DMS53 (cell line): Measurements from ENCODE around the gene HIC1.

Experiments
- DNase-seq: peaks from one replicate; lab custom pipeline; 2025; lab: John Stamatoyannopoulos, UW

HIC1 gene

DNA sequence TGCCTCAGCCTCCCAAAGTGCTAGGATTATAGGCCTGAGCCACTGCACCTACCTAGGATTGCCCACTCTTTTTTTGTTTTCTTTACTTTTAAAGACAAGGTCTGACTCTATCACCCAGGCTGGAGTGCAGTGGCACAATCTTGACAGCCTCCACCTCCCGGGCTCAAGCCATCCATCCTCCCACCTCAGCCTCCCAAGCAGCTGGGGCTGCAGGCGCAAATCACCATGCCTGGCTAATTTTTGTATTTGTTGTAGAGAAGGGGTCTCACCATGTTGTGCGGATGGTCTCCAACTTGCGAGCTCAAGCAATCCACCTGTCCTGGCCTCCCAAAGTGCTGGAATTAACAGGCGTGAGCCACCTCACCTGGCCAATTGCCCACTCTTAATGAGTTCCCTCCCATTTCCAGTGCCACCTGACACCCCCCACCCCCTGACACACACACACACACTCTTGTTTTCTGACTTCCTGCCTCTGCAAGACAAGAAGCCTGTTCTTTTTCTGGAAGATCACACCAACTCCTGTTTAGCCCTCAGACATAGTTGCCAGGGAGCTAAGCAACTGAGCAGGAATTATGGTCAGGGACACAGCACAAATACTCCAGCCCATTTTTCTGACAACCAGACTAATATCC lies 10.5 kb upstream of the HIC1 start:
- DNase-seq = no peak

DNA sequence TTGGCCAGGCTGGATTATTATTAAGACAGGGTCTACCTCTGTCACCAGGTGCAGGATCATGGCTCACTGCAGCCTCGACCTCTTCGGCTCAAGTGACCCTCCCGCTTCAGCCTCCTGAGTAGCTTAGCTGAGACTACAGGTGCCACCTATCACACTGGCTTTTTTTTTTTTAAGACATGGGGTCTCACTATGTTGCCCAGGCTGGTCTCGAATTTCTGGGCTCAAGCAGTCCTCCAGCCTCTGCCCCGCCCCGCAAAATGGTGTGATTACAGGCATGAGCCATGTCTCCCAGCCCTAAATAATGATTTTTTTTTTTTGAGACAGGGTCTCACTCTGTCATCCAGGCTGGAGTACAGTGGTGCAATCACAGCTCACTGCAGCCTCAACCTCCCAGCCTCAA lies 7.3 kb upstream of the HIC1 start:
- no peak for DNase-seq

GRCh38 chr17:2048805-2049204 lies 6.1 kb upstream of the HIC1 start:
- DNase-seq = no peak

DNA sequence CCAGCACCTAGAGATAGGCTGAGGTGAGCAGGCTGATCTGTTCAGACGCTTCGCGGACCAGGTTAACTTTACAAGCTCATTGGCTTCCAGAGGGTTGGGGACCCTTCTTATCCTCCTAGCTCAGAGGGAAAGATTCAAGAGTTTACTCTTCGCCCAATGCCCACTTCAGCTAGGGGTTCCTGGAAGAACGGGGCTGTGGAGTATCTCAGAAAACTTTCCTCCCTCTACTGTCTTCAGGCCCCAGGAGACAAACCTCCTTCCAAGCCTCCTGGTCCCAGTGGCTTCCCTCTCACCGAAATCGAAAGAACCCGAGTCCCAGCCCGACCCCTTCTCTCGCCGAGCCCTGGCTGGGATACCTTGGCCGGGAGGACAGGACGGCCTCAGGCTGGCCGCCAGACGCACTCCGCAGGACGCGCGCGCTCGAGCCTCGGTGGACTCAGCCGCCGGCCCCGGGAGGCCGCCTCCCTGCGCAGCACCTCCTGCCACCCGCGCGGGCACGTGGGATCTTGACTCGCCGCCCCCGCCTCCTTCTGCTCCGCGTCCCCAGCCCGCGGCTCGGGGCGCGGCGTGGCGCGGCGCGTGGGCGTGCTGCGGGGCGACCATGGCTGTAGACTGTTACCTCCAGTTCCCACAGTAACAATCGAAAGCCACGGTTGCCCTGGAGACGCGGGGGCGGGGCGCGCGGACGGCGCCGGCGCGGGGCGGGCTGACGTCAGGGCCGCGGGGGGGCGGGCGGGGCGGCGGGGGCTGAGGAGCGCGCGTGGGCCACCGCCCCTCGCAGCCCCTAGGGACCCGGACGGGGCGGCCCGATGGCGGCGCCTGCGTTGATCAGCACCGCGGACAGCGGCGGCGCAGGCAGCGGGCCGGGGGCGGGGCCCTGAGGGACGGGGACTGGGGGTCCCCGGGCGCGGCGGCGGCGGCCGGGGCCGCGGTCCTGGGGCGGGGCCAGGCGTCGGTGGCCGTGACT lies 5.3 kb upstream of the HIC1 start:
- peak; percentile 87 for DNase-seq

GRCh38 chr17:2050300-2051060 lies 4.4 kb upstream of the HIC1 start:
- peak; percentile 88 for DNase-seq

- peak; percentile 82 for DNase-seq
Measured at GRCh38 chr17:2051061-2051932, 3.6 kb upstream of the HIC1 start.

- peak; percentile 47 for DNase-seq
Measured at GRCh38 chr17:2051933-2052559, 2.9 kb upstream of the HIC1 start.

DNA sequence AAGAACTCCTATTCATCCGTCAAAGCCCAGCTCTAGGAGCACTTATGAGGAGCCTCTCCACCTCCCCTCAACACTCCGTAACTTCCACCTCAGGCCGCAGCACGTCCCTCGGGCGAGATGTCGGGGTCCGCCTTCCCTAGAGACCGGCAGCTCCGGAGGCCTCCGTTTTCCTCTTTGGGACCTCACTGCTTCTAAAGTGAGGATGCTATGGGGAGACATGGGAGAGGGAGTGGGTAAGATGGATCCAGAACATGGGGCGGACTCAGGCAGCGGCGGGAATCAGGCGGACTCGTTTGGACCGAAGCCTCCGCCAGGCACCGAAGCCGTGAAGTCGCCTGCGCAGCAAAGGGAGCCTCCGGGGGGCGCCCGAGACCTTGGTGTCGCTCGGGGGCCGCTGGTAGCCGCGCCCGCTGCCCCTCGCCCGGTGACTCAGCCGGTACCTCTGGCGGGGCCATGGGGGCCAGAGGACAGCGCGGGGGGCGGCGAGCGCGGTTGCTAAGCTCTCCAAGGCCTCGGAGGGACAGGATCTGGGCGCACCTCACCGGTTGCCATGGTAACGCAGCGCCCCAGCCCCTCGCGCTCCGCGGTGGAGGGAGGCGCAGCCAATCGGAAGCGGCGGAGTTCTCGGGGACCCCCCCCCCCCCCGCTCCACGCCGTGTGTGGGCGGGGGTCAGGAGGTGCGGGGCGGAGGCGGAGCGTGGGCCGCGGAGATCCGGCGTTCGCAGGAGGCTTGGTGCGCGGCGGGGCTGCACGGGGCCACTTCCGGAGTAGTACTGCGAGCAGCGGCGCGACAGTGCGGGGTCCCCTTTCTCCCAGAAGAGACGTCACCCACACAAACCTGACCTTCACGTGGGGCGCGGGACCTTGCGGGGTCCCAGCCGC lies 1.3 kb upstream of the HIC1 start:
- DNase-seq = peak; percentile 81

DNA sequence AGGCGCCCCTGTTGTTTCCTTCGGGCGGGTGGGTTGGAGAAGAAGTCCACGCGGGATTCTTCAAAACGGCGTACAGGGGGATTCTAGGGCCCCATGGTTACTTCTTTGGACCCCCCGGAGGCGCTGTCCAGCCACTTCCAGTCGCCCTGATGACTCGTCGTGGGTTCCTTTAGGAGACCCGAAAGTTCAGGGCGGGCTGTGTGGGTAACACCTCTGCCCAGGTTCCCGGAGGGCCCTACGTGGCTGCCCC lies 716 bp upstream of the HIC1 start:
- DNase-seq = no peak

DNA sequence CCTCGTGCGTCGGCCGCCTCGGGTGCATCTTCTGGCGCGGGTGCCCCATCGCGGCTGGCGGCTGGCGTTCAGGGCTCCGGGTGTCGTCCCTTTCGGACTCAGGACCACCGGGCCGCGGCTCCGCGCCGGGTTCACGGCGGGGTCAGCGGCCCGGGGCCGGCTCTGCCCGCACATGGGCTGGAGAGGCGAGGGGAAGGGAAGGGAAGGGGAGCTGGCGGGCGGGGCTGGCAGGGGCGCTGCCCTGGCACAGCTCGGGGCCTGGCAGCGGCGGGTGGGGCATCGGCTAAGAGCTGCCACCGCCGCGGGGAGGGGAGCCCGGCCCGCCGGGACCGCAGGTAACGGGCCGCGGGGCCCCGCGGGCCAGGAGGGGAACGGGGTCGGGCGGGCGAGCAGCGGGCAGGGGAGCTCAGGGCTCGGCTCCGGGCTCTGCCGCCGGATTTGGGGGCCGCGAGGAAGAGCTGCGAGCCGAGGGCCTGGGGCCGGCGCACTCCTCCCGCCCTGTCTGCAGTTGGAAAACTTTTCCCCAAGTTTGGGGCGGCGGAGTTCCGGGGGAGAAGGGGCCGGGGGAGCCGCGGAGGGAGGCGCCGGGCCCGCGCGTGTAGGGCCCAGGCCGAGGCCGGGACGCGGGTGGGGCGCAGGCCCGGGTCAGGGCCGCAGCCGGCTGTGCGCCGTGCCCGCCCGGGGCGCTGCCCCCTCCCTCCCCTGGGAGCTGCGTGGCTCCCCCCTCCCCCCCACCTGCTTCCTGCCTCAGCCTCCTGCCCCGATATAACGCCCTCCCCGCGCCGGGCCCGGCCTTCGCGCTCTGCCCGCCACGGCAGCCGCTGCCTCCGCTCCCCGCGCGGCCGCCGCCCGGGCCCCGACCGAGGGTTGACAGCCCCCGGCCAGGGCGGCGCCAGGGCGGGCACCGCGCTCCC lies 646 bp downstream of the HIC1 start:
- DNase-seq = peak; percentile 42

DNA sequence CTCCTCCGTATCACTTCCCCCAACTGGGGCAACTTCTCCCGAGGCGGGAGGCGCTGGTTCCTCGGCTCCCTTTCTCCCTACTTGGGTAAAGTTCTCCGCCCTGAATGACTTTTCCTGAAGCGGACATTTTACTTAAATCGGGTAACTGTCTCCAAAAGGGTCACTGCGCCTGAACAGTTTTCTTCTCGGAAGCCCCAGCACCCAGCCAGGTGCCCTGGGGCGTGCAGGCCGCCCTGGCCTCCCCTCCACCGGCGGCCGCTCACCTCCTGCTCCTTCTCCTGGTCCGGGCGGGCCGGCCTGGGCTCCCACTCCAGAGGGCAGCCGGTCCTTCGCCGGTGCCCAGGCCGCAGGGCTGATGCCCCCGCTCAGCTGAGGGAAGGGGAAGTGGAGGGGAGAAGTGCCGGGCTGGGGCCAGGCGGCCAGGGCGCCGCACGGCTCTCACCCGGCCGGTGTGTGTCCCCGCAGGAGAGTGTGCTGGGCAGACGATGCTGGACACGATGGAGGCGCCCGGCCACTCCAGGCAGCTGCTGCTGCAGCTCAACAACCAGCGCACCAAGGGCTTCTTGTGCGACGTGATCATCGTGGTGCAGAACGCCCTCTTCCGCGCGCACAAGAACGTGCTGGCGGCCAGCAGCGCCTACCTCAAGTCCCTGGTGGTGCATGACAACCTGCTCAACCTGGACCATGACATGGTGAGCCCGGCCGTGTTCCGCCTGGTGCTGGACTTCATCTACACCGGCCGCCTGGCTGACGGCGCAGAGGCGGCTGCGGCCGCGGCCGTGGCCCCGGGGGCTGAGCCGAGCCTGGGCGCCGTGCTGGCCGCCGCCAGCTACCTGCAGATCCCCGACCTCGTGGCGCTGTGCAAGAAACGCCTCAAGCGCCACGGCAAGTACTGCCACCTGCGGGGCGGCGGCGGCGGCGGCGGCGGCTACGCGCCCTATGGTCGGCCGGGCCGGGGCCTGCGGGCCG lies 1.6 kb downstream of the HIC1 start:
- peak; percentile 82 for DNase-seq

DNA sequence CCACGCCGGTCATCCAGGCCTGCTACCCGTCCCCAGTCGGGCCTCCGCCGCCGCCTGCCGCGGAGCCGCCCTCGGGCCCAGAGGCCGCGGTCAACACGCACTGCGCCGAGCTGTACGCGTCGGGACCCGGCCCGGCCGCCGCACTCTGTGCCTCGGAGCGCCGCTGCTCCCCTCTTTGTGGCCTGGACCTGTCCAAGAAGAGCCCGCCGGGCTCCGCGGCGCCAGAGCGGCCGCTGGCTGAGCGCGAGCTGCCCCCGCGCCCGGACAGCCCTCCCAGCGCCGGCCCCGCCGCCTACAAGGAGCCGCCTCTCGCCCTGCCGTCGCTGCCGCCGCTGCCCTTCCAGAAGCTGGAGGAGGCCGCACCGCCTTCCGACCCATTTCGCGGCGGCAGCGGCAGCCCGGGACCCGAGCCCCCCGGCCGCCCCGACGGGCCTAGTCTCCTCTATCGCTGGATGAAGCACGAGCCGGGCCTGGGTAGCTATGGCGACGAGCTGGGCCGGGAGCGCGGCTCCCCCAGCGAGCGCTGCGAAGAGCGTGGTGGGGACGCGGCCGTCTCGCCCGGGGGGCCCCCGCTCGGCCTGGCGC lies 2.4 kb downstream of the HIC1 start:
- DNase-seq = peak; percentile 59

- peak; percentile 79 for DNase-seq
Measured at GRCh38 chr17:2057760-2058585, 3.1 kb downstream of the HIC1 start.

DNA sequence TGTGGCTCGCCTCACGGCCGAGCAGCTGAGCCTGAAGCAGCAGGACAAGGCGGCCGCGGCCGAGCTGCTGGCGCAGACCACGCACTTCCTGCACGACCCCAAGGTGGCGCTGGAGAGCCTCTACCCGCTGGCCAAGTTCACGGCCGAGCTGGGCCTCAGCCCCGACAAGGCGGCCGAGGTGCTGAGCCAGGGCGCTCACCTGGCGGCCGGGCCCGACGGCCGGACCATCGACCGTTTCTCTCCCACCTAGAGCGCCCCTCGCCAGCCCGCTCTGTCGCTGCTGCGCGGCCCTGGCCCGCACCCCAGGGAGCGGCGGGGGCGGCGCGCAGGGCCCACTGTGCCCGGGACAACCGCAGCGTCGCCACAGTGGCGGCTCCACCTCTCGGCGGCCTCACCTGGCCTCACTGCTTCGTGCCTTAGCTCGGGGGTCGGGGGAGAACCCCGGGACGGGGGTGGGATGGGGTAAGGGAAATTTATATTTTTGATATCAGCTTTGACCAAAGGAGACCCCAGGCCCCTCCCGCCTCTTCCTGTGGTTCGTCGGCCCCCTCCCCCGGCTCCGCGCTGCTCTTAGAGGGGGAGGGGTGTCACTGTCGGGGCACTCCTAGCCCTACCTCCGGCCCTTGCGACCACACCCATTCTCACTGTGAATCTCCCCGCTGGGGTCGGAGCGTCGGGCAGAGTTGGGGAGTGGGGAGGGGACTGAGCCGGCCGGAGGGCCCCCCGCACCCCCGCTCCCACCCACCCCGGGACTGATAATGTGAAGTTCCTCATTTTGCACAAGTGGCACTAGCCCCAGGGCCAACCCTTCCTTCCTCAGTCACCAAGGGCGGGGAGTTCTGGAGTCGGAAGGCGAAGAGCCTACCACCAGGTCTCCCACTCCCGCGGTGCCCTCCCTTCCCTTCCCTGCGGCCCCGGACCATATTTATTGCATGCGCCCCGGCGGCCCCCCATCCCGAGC lies 4.0 kb downstream of the HIC1 start:
- DNase-seq = peak; percentile 85

DNA sequence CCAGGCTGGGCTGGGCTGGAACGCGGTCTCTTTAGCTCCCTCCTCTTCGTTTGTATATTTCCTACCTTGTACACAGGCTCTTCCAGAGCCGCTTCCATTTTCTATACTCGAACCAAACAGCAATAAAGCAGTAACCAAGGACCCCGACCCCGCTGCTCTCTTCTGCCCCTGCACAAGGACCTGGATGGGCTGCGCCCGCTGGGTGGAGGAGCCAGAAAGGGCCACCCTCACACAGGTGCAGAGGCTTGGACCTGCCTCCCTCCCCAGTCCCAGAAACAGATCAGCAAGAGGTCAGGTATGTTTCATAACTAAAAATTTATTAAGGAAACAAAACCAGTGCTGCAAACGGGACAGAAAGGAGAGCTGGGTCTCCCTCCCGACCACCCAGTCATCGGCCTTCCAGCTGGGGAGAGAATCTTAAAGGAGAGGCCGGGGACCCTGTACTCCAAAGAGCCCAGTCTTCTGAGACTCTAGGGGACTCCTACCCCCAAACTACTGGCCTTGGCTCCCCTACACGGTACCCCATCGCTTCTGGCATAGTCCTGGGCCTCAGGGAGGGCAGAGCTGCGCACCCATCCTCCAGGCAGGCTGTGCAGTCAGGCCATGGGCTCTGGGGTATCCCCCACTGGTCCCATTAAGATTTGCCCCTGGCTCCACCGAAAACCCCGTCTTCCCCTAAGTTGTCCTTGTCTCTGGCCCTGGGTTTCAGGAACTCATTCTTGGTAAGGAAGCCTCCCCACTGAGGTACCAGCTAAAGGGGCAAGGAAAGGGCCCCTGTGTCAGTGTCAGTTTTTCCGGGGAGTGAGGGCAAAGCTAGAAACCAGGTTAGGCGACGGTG lies 4.9 kb downstream of the HIC1 start:
- no peak for DNase-seq
